ENCODE data around the gene PRKCZ.

Gene PRKCZ

DNA sequence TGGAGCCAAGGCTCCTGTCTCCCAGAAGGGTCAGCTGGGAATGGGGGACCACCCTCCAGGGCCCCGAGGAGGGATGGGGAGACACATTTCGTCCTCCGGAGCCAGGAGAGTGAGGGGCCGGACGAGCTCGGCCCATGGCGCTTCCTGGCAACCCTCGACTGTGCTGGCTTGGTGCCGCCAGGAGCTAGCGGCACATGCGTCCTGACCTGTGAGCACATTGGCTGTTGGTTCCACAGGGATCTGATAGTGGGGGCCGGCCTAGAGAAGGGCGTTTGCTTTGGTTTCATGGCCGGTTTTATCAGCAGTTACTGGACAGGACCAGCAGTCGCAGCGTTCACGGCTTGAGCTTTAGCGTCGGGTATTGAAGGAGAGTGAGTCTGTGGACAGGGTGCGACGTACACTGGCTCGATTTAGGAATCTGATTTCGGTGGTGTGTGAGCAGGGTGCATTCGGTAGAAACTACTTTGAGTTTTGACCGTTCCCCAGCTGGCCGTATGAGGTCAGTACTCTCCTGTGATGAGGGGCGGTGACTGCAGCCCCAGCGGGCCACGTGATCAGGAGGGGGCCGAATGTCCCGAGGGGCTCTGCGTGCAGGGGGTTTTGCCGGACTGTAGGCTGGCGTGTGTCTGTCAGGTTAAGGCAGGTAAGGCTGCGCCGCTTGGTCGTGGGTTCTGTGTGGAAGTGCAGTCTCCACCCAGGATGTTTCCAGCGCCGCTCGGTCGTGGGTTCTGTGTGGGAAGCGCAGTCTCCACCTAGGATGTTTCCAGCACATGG, 125.7 kb downstream of the PRKCZ start:
- TF ChIP-seq, protein P1, sequence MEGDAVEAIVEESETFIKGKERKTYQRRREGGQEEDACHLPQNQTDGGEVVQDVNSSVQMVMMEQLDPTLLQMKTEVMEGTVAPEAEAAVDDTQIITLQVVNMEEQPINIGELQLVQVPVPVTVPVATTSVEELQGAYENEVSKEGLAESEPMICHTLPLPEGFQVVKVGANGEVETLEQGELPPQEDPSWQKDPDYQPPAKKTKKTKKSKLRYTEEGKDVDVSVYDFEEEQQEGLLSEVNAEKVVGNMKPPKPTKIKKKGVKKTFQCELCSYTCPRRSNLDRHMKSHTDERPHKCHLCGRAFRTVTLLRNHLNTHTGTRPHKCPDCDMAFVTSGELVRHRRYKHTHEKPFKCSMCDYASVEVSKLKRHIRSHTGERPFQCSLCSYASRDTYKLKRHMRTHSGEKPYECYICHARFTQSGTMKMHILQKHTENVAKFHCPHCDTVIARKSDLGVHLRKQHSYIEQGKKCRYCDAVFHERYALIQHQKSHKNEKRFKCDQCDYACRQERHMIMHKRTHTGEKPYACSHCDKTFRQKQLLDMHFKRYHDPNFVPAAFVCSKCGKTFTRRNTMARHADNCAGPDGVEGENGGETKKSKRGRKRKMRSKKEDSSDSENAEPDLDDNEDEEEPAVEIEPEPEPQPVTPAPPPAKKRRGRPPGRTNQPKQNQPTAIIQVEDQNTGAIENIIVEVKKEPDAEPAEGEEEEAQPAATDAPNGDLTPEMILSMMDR (IDR thresholded peaks at IDR 0.05; ENCODE audit: low read depth, low read length, missing control alignments), result no peak
- no peak for DNase-seq (ENCODE audit: extremely low read depth, low read depth)
- no peak overlapping the region for H3K4me3 ChIP-seq (replicated peaks; ENCODE audit: low read depth, low read length)

DNA sequence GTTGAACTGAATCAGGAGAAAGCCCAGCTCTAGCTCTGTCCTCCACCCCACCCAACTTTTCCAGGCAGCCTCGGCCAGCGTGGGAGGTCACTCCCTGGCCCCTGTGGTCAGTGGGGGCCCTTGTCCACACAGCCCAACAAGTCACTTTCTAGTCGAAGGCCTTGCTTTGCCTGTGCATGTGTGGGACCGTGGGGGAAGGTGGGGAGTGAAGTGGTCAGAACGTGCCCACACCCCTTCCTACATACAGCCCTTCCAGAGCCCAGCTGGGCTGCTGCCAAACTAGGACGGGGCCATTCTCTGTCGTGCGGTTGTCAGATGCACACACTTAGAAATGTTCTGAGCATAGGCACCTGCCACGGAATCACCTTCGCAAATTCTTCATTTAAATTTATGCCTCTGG, 126.4 kb downstream of the PRKCZ start:
- TF ChIP-seq, protein P1 (IDR thresholded peaks at IDR 0.05; ENCODE audit: low read depth, low read length, missing control alignments), result no peak
- no peak for DNase-seq (ENCODE audit: extremely low read depth, low read depth)
- H3K4me3 ChIP-seq (replicated peaks; ENCODE audit: low read depth, low read length), result no peak overlapping the region

DNA sequence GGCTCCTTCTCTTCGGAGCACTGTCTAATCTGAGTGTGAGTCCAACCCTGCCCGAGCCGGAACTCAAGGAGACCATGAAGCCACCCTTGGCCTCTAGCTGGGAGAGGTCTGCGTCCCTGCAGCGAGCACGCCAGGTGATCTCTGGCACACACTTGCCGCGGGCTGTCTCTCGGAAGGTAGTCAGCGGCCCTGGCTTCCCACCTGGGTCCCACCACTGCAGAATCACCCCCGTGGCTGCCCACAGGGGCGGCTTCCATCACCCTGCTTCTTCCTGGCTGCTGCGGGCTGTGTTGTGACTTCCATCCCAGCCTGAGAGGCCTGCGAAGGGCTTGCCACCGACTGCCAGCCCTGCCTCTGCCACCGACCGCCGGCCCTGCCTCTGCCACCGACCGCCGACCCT, 127.3 kb downstream of the PRKCZ start:
- H3K4me3 ChIP-seq (replicated peaks; ENCODE audit: low read depth, low read length), result no peak overlapping the region
- no peak for DNase-seq (ENCODE audit: extremely low read depth, low read depth)
- TF ChIP-seq, protein P1 (IDR thresholded peaks at IDR 0.05; ENCODE audit: low read depth, low read length, missing control alignments), result no peak

DNA sequence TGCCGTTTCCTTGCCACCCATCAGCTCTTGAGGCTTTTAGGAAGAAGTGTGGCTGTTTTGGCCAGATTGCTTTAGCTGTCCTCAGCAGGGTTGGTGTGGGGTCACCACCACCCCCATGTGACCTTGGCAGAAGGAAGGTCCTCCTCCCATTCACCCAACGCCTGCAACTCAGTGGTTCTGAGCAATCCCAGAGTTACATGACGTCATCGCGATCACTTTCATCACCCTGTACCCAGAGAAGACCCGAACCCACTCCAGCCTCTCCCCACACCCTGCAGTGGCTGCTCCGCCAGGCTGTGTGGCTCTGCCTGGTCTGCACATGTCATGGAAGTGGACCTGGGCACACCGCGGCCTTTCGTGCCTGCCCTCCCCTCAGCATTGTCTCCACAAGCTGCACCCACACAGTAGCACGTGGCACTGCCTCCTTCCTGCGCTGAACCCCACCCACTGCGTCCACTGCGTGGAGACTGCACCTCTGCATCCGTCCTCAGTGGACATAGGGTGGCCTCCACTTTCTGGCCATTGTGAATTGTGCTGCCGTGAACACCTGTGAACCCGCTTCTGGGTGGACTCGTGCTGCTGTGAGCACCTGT, 127.8 kb downstream of the PRKCZ start:
- TF ChIP-seq, protein P1 (IDR thresholded peaks at IDR 0.05; ENCODE audit: low read depth, low read length, missing control alignments), result no peak
- DNase-seq (ENCODE audit: extremely low read depth, low read depth), result no peak
- no peak overlapping the region for H3K4me3 ChIP-seq (replicated peaks; ENCODE audit: low read depth, low read length)

DNA sequence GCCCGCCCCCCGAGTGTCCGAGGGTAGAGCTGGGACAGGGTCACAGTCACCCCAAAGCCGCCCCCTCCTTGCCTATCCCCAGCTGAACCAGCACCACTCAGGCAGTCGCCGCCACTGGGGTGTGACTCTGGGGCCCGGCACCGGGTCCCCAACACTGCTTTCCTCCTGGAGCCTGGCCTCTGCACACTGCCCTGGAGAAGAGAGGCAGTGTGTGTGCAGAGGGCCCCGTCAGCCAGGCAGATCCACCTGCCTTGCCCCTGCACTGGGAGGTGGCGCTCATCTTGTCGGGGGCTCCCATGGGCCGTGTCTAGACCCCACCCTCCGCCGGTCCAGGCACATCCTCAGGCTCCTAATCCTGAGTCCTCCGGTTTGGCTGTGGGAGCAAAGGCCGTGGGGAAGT, 128.7 kb downstream of the PRKCZ start:
- TF ChIP-seq, protein P1 (IDR thresholded peaks at IDR 0.05; ENCODE audit: low read depth, low read length, missing control alignments), result no peak
- no peak for DNase-seq (ENCODE audit: extremely low read depth, low read depth)
- H3K4me3 ChIP-seq (replicated peaks; ENCODE audit: low read depth, low read length), result no peak overlapping the region

DNA sequence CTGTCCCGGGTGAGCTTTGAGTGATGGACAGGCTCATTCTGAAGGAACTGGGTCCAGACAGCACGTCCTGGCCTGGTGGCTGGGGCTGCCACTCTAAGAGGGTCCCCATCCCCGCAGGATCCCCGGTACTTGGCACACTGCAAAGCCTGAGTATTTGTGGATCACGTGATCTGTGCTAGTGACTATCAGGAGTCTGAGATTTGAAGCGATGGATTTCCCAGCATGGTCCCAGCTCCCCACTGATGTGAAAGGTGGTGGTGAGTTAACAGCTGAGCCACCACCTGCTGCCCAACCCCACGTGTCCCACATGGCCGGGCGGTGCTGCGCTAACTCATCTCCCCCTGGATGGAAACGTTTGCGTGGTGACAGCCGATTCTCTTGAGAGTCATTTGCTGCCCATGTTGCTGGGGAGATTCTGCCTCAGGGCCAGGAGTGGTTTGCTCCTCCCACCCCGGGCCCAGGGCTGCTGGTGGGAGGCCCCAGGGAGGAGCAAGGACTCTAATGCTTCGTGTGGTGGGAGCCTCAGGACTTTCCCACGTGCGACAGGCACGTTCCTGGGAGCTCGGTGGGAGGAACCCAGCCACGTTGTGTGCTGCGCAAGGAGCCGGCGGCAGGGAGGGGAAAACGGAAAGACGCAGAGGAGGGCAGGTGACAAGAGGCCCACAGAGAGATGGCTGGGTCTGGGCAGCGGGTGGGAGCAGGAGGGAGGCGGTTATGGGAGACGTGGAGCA, 129.2 kb downstream of the PRKCZ start:
- DNase-seq (ENCODE audit: extremely low read depth, low read depth), result no peak
- TF ChIP-seq, protein P1 (IDR thresholded peaks at IDR 0.05; ENCODE audit: low read depth, low read length, missing control alignments), result no peak
- no peak overlapping the region for H3K4me3 ChIP-seq (replicated peaks; ENCODE audit: low read depth, low read length)
